ENCODE data around the gene ATXN7L1.

Gene ATXN7L1

GRCh38 chr7:105674200-105674920 lies 202.0 kb downstream of the ATXN7L1 start:
- DNase-seq (ENCODE audit: low spot score): no peak

- DNase-seq (ENCODE audit: low spot score): no peak
Measured at GRCh38 chr7:105673367-105674084, 202.9 kb downstream of the ATXN7L1 start.

- no peak for DNase-seq (ENCODE audit: low spot score)
Measured at GRCh38 chr7:105672801-105673200, 203.6 kb downstream of the ATXN7L1 start.

GRCh38 chr7:105666324-105666723 lies 210.1 kb downstream of the ATXN7L1 start:
- no peak for DNase-seq (ENCODE audit: low spot score)

GRCh38 chr7:105665684-105666083 lies 210.7 kb downstream of the ATXN7L1 start:
- no peak for DNase-seq (ENCODE audit: low spot score)

GRCh38 chr7:105664816-105665525 lies 211.4 kb downstream of the ATXN7L1 start:
- no peak for DNase-seq (ENCODE audit: low spot score)

- DNase-seq (ENCODE audit: low spot score): no peak
Measured at GRCh38 chr7:105662998-105663397, 213.4 kb downstream of the ATXN7L1 start.

- no peak for DNase-seq (ENCODE audit: low spot score)
Measured at GRCh38 chr7:105661625-105662024, 214.8 kb downstream of the ATXN7L1 start.

- peak; percentile 47 for DNase-seq (ENCODE audit: low spot score)
Measured at GRCh38 chr7:105656922-105657521, 219.4 kb downstream of the ATXN7L1 start.

- no peak for DNase-seq (ENCODE audit: low spot score)
Measured at GRCh38 chr7:105655500-105656380, 220.7 kb downstream of the ATXN7L1 start.

- DNase-seq (ENCODE audit: low spot score): peak; percentile 43
Measured at GRCh38 chr7:105655067-105655466, 221.3 kb downstream of the ATXN7L1 start.

- no peak for DNase-seq (ENCODE audit: low spot score)
Measured at GRCh38 chr7:105654095-105654686, 222.2 kb downstream of the ATXN7L1 start.

- no peak for DNase-seq (ENCODE audit: low spot score)
Measured at GRCh38 chr7:105653441-105654005, 222.9 kb downstream of the ATXN7L1 start.

- DNase-seq (ENCODE audit: low spot score): peak; percentile 89
Measured at GRCh38 chr7:105652359-105652993, 223.9 kb downstream of the ATXN7L1 start.

- DNase-seq (ENCODE audit: low spot score): no peak
Measured at GRCh38 chr7:105651798-105652197, 224.6 kb downstream of the ATXN7L1 start.

- DNase-seq (ENCODE audit: low spot score): no peak
Measured at GRCh38 chr7:105650382-105650970, 225.9 kb downstream of the ATXN7L1 start.

- peak; percentile 77 for DNase-seq (ENCODE audit: low spot score)
Measured at GRCh38 chr7:105649727-105650381, 226.5 kb downstream of the ATXN7L1 start.

- DNase-seq (ENCODE audit: low spot score): no peak
Measured at GRCh38 chr7:105648561-105649401, 227.6 kb downstream of the ATXN7L1 start.
